MCF 10A (cell line): ENCODE results near the gene PBOV1. TPM values are rescaled to one million over a fixed set of nuclear protein-coding genes. Genes with fewer than 3 reads are reported as not detected.

Experiments used
- BruUV-seq: library from RNA; stranded (reverse); fragments of 400-500 nt; replicated peaks from 2 replicates; lab custom pipeline; 2021; lab: Mats Ljungman, UMichigan
- CTCF ChIA-PET: fragments of 300-600 bp; sonication (Branson Sonifier 250); formaldehyde crosslinking; extraction: SDS; loops from one replicate; lab custom pipeline; 2021; ENCODE audit warnings: antibody characterized with exemption, inconsistent platforms; lab: Yijun Ruan, JAX
- POLR2A ChIA-PET: fragments of 300-600, 350-650 bp; sonication (Branson Sonifier 250); formaldehyde crosslinking; extraction: SDS; loops from one replicate; lab custom pipeline; 2020; ENCODE audit warnings: antibody characterized with exemption, inconsistent platforms; lab: Yijun Ruan, JAX
- DNase-seq: peaks from one replicate; pipeline ENCODE4 v3.0.0-alpha.2; 2018; ENCODE audit not compliant: unreplicated experiment
- H3K27ac Mint-ChIP-seq: one replicate; pipeline ENCODE4 v1.8.0; 2022; ENCODE audit warnings: mild to moderate bottlenecking, low read depth, mixed read lengths; ENCODE audit not compliant: unreplicated experiment
- H3K27me3 Mint-ChIP-seq: one replicate; pipeline ENCODE4 v1.8.0; 2022; ENCODE audit warnings: mixed read lengths; ENCODE audit not compliant: insufficient read depth, unreplicated experiment
- H3K36me3 Mint-ChIP-seq: one replicate; pipeline ENCODE4 v1.8.0; 2022; ENCODE audit warnings: mild to moderate bottlenecking, moderate library complexity, mixed read lengths; ENCODE audit not compliant: insufficient read depth, unreplicated experiment
- H3K4me1 Mint-ChIP-seq: one replicate; pipeline ENCODE4 v1.8.0; 2022; ENCODE audit warnings: mixed read lengths; ENCODE audit not compliant: insufficient read depth, unreplicated experiment
- H3K4me3 Mint-ChIP-seq: one replicate; pipeline ENCODE4 v1.8.0; 2022; ENCODE audit warnings: mild to moderate bottlenecking, moderate library complexity, mixed read lengths; ENCODE audit not compliant: unreplicated experiment
- H3K9me3 Mint-ChIP-seq: one replicate; pipeline ENCODE4 v1.8.0; 2022; ENCODE audit warnings: mixed read lengths; ENCODE audit not compliant: unreplicated experiment
- CTCF ChIP-seq: fragments of 200-600 bp; IDR thresholded peaks from one replicate; pipeline ENCODE4 v1.8.0; 2022; ENCODE audit warnings: antibody characterized with exemption, mild to moderate bottlenecking; ENCODE audit not compliant: unreplicated experiment
- intact Hi-C: fragments of 100-400 bp; cut with micrococcal nuclease; formaldehyde crosslinking; loops from 2 replicates; pipeline ENCODE4 v1.14.1; 2022
- total RNA-seq: library from RNA; stranded (reverse); gene quantifications from 2 replicates; pipeline ENCODE4 v1.2.3, GENCODE V29; 2022

The PBOV1 gene
- total RNA-seq, 1 experiment from 2014 or later: not detected

- H3K27ac Mint-ChIP-seq: no peak overlapping the region
- CTCF ChIA-PET: interaction anchor here (0.6 to 0.7 kb wide), 2 partner anchors 135 to 344 kb away, joined by 3 read pairs; no protein-coding TSS in a partner anchor
These were observed 41.5 kb downstream of the PBOV1 start for GRCh38 chr6:138176652-138177232.

DNA sequence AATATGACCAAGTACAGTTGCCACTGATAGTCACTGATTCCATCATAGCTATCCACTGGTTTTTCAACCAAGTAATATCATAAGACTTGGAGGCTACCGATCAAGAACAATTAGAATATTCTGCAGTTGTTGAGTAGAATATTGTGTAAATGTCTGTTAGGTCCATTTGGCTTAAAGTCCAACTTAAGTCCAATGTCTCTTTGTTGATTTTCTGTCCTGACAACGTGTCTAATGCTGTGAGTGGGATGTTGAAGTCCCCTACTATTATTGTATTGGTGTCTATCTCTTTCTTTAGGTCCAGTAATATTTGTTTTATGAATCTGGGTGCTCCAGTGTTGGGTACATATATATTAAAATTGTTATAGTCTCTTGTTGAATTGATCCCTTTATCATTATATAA, 42.7 kb downstream of the PBOV1 start:
- Mint-ChIP-seq H3K27me3 (peaks cover 8% of the 10 kb centered on the region), H3K36me3 (no peaks in the 10 kb centered on the region), H3K27ac (no peak overlapping the region), H3K9me3 (peaks cover 15% of the 10 kb centered on the region), H3K4me3 (no peak overlapping the region), H3K4me1 (no peaks in the 10 kb centered on the region)
- BruUV-seq: no TSS peak
- no peak for TF ChIP-seq CTCF
- ChIA-PET CTCF (no interaction called here), POLR2A (no interaction called here)
- intact Hi-C loops: no loop called here
- no peak for DNase-seq

More at GRCh38 chr6:138176652-138177232, 41.5 kb downstream of the PBOV1 start:
- no peak for DNase-seq
- intact Hi-C loops: no loop called here
- Mint-ChIP-seq H3K4me3 (no peak overlapping the region), H3K27me3 (peaks cover 8% of the 10 kb centered on the region), H3K36me3 (no peaks in the 10 kb centered on the region), H3K9me3 (peaks cover 15% of the 10 kb centered on the region), H3K4me1 (no peaks in the 10 kb centered on the region)
- POLR2A ChIA-PET: interaction anchor here (0.6 to 1.0 kb wide), 2 partner anchors 14 to 150 kb away, joined by 3 read pairs; no protein-coding TSS in a partner anchor
- BruUV-seq: no TSS peak
- TF ChIP-seq CTCF: no peak

Other genes starting within 250 kb of the PBOV1 start
- 103 and 120 TPM in 2 replicates for gene PERP, start 111.1 kb downstream of the PBOV1 start, total RNA-seq
- gene ARFGEF3, start 56.6 kb downstream of the PBOV1 start, total RNA-seq: 3.4 and 7.0 TPM in 2 replicates
- not detected in 2 replicates for gene SMIM28, start 159.4 kb upstream of the PBOV1 start, total RNA-seq
- 71.2 and 89.7 TPM in 2 replicates for gene HEBP2, start 185.7 kb upstream of the PBOV1 start, total RNA-seq